Activated CD4-positive, alpha-beta T cell treated with anti-CD3 and anti-CD28 coated beads, Interleukin-2, amount 50 U/mL, for 16 hours (primary cell): ENCODE measurements around the gene DSTN.

Experiments used
- DNase-seq: peaks from one replicate; pipeline ENCODE4 v3.0.0-alpha.2; 2020

Gene DSTN

GRCh38 chr20:17584689-17585088 lies 14.8 kb downstream of the DSTN start:
- no peak for DNase-seq

- no peak for DNase-seq
Measured at GRCh38 chr20:17586250-17586649, 16.4 kb downstream of the DSTN start.

- DNase-seq, result no peak
Measured at GRCh38 chr20:17587148-17587547, 17.3 kb downstream of the DSTN start.

GRCh38 chr20:17587824-17588223 lies 17.9 kb downstream of the DSTN start:
- no peak for DNase-seq

- no peak for DNase-seq
Measured at GRCh38 chr20:17589161-17589834, 19.4 kb downstream of the DSTN start.

- no peak for DNase-seq
Measured at GRCh38 chr20:17590245-17590644, 20.4 kb downstream of the DSTN start.

- DNase-seq, result no peak
Measured at GRCh38 chr20:17593902-17594301, 24.0 kb downstream of the DSTN start.

- DNase-seq, result no peak
Measured at GRCh38 chr20:17594443-17594842, 24.6 kb downstream of the DSTN start.

GRCh38 chr20:17595856-17596255 lies 26.0 kb downstream of the DSTN start:
- DNase-seq, result no peak

GRCh38 chr20:17598013-17598550 lies 28.2 kb downstream of the DSTN start:
- no peak for DNase-seq

- DNase-seq, result no peak
Measured at GRCh38 chr20:17601957-17602356, 32.1 kb downstream of the DSTN start.

- DNase-seq, result no peak
Measured at GRCh38 chr20:17602493-17602892, 32.6 kb downstream of the DSTN start.

GRCh38 chr20:17605131-17605660 lies 35.3 kb downstream of the DSTN start:
- DNase-seq, result no peak

GRCh38 chr20:17606001-17606400 lies 36.1 kb downstream of the DSTN start:
- no peak for DNase-seq

GRCh38 chr20:17608701-17609497 lies 39.0 kb downstream of the DSTN start:
- no peak for DNase-seq

GRCh38 chr20:17609811-17610377 lies 40.0 kb downstream of the DSTN start:
- no peak for DNase-seq

GRCh38 chr20:17610566-17611289 lies 40.9 kb downstream of the DSTN start:
- DNase-seq, result peak; percentile 53

- peak; percentile 24 for DNase-seq
Measured at GRCh38 chr20:17611290-17611539, 41.3 kb downstream of the DSTN start.

- no peak for DNase-seq
Measured at GRCh38 chr20:17611540-17612286, 41.8 kb downstream of the DSTN start.

GRCh38 chr20:17612287-17612991 lies 42.6 kb downstream of the DSTN start:
- peak; percentile 11 for DNase-seq

GRCh38 chr20:17612992-17613327 lies 43.1 kb downstream of the DSTN start:
- DNase-seq, result no peak
